HG02678 (cell line): ENCODE measurements around the gene MITF.

Experiments used
- ATAC-seq: cut with Tn5 transposase; IDR thresholded peaks from one replicate; pipeline ENCODE4 v1.9.1; 2021; ENCODE audit warnings: mild to moderate bottlenecking, moderate library complexity; ENCODE audit not compliant: unreplicated experiment

Gene MITF

DNA sequence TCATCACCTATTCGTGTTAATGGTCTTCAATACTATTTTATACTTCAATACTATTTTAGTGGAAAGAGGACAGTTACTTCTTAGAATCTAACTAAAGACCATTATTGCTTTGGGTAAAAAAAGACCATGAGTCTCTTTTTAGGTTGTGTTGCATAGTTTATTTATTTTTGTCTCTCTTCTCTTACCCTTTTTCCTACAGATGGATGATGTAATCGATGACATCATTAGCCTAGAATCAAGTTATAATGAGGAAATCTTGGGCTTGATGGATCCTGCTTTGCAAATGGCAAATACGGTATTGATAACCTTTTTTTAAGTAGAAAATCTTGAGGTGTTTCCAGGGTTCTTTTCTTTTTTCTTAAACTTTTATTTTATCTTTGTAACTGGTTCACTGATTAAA, 201.8 kb downstream of the MITF start:
- ATAC-seq = no peak

DNA sequence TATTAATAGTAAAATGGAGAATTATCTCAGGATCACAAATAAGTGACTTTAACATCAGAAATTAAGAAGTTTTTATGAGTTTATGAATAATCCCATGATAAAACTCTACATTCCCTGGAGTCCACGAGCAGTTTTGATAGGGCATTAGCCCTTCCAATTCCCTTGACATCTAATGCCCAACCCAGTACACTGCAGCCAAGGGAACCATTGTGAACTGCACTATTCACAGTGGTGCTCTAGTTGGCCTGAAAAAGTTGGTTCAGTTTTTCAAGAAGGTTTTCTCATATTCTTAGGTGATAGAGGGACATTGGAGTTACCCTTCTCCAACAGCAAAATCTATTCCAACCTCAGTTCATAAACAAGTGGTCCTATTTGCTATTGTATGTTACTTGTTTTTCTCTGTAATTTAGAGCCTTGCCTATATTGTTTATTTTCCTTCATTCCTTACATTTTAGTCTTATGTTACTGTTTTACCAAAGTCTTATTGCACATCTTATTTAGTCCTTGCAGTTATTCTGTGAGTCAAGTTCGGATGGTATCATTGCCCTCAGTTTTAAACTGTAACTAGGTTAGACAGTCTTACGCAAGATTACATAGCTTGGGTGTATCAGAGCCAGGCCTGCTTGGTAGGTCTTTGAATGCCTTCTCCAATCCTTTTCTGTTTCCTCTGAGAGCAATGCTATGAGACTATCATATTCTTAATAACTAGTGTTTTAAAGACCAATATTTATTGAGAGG, 202.3 kb downstream of the MITF start:
- ATAC-seq = no peak

DNA sequence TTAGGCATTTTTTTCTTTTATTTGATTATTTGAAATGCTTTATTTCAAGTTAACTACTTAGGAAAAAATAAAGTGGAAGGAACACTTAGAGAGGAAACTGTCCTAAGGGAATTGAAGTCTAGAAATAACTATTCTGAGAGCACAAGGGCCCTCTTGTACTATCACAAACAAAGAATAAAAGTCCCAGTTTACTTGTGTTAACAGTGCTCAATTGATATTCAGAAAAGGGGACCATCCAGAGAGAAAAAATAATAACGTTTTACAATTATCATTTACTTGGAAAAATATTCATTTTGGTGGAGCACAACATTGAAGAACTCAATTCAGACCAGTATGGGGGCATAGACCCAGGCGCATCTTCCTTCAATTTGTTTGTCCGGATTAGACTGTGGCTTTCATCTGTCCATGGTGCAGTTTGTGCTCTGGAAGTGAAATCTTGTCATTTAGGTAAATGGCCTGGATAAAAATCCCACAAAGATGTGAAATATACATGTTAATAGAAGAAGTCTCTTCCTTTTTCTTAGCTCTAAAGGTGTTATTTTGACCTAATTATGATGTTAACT, 205.7 kb downstream of the MITF start:
- no peak for ATAC-seq

DNA sequence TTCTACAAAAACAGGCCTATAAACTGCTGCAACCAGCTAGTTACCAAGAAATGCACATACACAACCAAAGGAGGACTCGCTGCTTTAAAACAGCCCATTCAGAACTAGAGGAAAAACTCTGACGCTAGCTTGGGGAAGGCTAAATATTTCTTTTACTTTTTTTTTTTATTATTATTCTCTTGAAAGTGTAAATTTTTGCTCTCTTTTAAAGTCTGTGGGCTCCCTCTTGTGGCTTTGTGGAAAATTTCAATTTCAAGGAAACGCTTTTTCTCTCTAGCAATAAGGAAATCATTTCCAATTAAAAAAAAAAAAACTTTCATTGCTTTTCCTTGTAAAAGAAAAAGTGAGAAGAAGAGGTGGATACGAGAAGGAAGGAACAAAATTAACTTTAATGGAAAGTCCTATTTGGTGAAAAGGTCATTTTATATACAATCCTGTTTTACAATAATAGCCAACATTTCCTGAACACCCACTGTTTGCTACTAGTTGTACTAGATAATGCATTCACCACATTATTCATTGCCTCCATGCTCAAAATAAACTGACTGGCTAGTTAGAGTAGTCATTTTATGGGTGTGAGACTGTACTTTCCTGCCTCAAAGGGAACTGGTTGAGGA, 209.1 kb downstream of the MITF start:
- no peak for ATAC-seq

DNA sequence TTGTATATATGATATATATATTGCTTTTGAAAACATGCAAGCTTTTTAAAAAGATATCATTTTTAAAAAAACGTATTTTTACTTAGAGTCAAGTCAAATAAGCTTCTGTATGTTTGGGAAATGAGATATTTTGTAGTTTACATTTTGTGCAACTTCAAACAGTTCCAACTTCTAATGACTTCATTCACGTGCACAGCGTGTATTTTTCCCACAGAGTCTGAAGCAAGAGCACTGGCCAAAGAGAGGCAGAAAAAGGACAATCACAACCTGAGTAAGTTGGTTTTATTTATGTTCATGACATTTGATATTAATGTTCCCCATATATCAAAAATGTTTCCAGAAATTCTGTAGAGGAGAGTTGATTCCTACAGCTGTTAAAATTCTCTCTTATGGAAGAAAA, 212.4 kb downstream of the MITF start:
- no peak for ATAC-seq

DNA sequence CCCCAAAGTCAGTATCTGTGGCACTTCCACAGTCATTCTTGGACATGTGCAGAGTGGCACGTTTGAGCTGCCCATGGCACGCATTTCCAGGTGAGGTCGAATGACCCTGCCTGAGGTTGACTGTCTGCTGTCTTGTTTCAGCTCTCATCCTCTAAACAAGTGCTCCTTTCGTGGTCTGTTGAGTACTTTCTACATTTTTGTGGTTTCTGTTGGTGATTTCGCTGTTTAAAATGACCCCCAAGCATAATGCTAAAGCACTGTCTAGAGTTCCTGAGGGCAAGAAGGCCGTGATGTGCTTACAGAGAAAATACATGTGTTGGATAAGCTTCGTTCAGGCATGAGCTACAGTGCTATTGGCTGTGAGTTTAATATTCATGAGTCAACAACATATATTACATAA, 220.3 kb downstream of the MITF start:
- ATAC-seq = no peak

DNA sequence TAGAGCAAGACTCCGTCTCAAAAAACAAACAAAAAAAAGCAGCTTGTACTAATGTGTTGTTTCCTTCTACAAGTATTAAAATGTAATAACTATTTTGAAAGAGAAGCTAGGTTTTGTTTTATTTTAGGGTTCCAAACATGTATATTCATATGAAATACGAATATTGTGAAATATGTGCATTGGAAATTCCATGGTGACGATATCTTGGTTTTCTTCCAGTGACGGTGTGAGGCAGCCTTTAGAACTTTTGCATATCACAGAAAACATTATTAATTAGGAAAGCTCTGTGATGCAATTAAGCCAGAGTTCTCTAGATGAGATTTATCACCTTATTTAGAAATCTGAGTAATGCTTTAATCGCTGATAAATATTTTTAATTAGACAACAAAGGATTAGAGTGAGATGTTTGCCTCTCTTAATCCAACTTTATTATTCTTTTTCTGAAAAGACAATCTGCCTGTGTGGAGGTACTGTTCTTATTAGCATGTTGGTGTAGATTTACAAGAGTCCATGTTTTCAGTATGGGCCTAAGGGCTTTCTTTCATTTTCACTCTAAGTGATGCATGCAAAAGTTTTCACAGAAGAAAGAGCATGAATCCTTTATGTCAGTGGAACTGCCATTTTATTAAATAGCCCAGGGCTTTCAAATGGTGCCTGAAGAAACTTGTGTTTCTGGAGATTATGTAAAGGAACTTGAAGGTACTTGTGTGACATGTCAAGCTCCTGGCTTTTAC, 222.6 kb downstream of the MITF start:
- ATAC-seq = no peak

DNA sequence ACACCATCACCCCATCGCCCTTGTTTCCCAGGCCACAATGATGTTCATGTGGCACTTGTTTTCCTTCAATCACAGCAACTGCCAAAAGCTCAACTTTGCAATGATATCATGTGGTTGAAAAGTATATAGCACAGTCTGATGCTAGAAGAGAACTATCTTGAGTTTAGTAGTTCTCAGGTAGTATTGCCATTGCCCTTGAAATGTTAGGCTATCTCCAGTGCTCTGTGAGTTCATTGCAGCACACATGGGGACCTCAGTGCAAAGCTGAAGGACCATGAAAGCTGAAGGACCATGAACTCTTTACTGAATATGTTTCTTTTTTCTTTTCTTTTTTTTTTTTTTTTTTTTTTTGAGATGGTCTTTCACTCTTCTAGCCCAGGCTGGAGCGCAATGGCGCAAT, 224.4 kb downstream of the MITF start:
- no peak for ATAC-seq

DNA sequence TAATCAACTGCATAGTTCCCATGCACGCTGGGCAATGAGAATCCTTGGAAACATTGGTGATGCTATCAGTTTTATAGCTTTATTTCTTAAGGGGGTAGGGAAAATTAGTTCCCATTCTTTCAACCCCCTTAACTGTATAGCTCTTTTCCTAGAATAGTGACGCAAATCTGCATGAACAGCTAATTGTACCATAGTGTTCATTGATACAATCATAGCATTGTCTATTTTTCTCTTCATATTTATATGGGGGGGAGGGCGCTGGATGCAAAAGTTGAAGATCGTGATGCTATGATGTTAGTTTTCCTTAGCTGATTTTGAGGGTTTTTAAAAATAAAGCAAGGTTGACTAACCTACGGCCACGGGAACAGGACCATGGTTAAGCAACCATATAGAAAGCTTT, 227.9 kb downstream of the MITF start:
- no peak for ATAC-seq

DNA sequence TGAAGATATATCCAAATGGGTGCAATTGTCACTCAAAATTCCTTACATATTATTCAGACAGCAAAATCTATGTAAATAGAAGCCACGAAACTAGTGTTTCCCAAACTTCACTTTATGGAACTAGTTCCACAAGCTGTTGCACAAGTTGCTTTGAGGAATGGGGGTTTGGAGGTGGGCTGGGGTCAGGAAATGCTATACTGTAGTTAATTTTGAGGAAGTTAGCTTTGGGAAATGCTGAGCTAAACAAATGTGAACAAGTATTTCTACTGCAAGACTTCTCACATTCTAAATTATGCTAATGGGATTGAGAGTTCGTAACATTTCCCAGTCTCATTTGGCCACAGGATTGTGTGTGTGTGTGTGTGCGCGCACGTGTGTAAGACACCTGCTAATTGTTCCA, 231.6 kb downstream of the MITF start:
- ATAC-seq = no peak

DNA sequence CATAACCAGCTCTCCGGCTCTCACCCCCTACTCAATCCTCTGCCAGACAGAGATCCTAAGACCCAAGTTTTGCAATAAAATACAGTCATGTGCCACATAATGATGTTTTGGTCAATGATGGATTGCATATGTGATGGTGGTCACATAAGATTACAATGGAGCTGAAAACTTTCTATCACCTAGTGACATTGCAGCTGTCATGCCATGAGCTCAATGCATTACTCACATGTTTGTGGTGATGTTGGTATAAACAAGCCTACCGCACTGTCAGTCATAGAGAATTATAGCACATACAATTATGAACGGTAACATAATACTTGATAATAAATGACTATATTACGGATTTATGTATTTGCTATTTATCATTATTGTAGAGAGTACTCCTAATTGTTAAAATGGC, 233.4 kb downstream of the MITF start:
- ATAC-seq = no peak

DNA sequence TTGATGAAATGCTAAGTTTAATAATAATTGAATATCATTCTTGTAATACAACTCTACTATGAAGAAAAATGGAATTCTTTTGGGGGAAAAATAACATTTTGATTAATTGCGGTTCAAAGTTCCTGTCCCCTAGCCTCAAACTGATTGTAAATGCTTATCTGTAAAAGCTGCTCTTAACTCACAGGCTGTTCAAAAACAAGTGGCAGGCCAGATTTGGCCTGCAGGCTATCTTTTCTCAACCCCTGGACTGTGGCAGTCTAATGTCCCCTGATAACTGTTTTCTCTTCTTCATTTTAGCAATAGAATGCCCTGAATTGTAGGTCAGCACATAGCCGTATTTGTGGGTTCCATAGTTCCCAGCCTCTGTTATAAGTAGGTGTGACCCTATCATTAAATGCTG, 236.8 kb downstream of the MITF start:
- ATAC-seq = no peak

DNA sequence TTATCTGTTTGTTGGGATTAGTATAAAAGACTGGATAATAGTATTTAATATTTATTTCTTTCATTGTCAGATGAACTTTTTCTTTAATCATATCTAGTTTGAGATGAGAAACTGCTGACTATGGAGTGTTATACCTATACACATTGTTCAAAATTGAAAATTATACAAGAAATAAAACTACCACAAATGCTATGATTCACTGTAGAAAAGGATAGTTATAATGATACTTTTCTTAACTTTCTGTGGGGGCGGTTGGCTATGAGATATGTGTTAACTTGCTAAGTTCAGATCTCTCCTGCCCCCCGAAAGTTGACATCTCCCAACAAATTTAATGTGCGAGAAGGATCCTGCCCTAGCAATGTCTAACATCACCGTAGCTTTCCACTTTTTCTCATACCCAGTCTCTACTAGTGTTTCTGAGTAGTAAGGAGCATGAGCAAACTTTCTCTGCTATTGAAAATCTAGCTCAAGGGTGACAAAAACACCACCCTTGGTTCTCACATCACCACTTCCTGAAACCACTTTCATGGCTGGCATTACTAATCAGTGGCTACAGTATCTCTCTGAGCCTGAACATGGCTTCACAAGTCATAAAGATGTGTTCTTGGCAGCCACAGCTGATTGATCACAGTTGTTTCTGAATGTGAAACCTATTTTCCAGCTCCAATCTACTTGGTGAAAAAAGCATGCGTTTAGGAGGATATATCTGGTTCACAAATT, 244.4 kb downstream of the MITF start:
- ATAC-seq = no peak

DNA sequence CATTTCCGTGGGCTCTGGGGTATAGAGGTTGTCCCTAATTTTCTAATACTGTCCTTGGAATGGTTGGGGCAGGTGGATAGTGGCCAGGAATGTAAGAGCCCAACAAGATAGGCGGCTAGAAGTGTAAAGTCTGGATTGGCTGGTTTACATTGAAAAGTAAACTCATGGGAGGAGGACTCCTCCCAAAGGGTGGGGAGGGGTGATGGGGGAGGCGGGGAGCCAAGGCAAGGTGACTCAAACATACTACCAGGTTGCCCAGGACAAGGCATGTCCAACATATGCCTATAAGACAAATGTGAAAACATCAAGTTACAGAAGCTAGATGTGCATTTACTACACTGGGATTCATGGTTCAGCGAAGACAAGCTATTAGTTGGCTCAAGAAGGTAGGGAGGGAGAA, 246.0 kb downstream of the MITF start:
- ATAC-seq = no peak

DNA sequence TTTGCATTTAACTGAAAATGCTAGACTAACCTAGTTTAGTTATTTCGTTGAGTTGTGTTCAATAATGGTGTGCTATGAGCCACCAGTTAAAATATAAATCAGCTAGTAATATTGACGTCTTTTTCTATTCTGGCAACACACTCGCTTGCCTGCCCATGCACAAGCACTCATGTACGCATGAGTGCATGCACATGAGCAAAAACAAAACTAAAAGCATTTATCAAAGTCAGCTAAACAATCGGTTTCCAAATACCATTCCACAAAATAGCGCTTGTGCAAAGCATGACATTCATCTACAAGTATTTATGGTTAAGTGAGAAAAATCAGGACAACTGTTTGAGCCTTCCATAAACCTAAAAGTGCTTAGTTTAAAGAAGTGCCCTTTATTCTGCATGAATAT, 247.2 kb downstream of the MITF start:
- no peak for ATAC-seq

DNA sequence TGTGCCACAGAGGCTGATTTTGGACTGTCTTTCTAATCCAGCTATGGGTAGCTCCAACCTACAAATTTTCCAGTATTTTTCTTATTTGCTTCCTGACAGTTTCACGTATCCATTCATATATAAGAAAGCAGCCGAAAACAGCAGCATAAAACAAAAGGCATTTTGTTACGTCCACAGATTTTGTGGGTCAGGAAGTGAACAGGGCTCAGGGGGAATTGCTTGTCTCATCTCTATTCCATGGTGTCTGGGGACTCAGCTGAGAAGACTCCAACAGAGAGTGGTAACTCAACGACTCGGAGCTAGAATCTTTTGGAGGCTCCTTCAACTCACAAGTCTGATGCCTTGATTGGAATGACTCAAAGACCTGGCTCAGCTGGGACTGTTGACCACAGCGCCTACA, 248.6 kb downstream of the MITF start:
- no peak for ATAC-seq

DNA sequence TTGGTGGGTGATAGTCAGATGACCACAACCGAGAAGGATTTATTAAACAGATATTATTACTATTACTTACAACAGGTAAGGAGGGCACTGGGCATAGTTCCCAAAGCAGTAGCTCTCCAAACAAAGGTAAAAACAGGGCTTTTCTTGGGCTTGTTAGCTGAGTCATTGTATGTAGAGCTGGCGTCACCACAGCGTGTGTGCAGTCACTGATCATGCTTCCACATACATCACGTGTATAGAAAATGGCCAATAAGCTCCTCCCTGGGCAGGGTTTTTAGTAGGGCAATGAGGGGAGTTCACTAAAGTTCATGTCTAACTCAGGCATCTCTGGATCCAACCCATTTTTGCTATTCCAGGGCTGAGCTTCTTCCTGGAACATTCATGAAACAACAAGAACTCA, 254.5 kb downstream of the MITF start:
- no peak for ATAC-seq

DNA sequence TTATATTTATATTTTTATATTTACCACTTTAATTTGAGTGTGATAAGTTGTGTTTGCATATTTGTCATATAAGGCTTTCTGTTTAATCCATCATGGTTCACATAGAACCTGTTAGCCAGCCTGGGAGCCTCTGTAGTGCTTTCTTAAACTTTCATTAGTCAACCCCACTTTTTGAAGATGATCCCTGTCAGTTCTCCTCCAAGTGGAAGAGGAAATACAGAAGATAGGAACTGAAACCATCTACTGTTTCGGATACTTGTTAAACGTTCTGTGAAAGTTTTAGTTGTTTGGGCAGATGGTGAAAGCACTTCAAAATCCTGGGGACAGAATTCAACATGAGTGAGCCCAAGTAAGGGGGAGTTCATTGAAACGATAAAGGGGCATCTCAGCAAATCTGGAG, 255.7 kb downstream of the MITF start:
- ATAC-seq = no peak

DNA sequence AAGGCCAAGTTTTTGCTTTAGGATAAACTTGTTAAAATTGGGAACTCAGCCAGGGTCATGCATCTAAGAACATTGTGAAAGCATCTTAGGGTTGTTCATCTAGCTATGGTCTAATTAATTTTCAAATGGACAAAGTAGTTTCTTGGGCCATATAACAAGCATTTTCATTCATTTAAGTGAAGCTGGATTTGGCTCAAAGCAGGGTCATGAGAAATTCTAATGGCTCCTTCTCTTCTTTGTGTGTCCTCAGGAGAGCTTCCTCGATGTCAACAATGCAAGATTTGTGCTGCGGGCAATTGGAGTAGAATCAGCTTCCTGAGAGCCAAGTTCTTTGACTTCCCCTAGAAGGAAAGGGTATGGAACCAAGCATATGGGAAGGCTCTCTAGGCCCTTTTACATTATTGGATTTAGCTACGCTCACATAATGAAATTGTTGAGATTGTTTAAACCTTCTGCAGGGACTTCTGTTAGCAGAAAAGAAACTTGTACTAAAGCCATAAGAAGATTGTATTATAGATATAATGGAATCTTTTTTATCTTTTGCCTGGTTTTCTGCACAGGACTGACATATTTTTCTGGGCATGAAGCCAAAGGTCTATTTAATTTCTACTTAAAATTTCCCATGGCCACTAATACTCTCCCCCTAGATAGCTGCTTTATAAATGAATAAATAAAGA, 258.5 kb downstream of the MITF start:
- no peak for ATAC-seq

DNA sequence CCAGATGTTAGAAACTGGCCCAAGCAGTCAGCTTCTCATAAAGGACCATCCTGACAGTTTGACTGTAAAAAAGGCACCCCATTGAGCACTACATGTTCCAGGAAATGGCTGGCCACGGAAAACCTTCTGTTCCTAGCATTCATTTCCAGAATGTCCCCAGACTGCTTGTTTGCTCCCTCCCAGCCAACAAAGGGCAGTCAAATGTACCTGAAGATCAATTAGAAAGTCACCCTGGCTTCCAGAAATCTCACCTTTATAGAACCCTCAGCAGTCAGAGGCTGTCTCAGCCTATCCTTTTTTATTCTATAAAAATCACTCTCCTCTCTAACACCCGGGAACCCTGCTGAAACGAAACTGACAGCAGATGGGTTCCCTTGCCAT, 259.5 kb downstream of the MITF start:
- no peak for ATAC-seq
